ENCODE measurements around the gene TSC22D3.

The TSC22D3 gene

DNA sequence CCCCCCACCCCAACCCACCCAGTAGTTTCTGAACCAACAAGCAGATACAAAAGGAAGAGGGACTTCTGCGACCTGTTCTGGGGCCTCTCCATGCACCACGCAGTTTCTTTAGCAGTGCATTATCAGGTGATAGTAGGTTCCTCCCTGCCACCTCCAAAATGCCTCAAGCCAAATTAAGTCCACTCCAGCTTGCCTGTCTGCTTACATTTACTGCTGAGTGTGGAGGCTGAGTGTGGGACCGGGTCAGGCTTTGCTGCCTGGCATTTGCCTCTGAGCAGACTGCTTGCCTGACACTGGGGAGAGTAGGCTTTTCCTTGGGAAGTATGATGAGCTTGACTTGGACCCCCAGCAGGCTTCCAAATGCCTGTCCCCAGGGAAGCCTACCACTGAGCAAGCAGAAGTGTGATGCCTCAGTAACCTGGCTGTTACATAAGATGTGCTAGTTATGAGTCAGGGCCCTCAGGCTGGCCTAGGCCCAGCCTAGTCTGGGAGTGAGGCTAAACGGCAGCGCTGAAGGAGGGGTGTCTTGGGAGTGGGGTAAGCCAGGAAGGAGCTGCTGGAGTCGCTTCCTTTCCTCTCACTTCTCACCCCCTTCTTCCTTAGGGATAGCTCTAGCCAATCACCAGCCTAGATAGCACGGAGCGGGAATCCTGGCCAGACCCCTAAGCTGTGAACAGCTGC, 9.0 kb downstream of the TSC22D3 start:
- in situ Hi-C loops (cut with HindIII; ENCODE audit: low pct_ligation_motif_present, low sequenced_read_pairs): no loop called here
- TF ChIP-seq, protein P1, sequence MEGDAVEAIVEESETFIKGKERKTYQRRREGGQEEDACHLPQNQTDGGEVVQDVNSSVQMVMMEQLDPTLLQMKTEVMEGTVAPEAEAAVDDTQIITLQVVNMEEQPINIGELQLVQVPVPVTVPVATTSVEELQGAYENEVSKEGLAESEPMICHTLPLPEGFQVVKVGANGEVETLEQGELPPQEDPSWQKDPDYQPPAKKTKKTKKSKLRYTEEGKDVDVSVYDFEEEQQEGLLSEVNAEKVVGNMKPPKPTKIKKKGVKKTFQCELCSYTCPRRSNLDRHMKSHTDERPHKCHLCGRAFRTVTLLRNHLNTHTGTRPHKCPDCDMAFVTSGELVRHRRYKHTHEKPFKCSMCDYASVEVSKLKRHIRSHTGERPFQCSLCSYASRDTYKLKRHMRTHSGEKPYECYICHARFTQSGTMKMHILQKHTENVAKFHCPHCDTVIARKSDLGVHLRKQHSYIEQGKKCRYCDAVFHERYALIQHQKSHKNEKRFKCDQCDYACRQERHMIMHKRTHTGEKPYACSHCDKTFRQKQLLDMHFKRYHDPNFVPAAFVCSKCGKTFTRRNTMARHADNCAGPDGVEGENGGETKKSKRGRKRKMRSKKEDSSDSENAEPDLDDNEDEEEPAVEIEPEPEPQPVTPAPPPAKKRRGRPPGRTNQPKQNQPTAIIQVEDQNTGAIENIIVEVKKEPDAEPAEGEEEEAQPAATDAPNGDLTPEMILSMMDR (IDR thresholded peaks at IDR 0.05; ENCODE audit: low read depth, low read length, missing control alignments): no peak
- Histone ChIP-seq H3K4me3 (ENCODE audit: low read depth, low read length) (no peak overlapping the region), H3K36me3 (replicated peaks) (no peaks in the 10 kb centered on the region), H3K27ac (no peak overlapping the region), H3K27me3 (replicated peaks) (no peaks in the 10 kb centered on the region)
- no peak for DNase-seq

DNA sequence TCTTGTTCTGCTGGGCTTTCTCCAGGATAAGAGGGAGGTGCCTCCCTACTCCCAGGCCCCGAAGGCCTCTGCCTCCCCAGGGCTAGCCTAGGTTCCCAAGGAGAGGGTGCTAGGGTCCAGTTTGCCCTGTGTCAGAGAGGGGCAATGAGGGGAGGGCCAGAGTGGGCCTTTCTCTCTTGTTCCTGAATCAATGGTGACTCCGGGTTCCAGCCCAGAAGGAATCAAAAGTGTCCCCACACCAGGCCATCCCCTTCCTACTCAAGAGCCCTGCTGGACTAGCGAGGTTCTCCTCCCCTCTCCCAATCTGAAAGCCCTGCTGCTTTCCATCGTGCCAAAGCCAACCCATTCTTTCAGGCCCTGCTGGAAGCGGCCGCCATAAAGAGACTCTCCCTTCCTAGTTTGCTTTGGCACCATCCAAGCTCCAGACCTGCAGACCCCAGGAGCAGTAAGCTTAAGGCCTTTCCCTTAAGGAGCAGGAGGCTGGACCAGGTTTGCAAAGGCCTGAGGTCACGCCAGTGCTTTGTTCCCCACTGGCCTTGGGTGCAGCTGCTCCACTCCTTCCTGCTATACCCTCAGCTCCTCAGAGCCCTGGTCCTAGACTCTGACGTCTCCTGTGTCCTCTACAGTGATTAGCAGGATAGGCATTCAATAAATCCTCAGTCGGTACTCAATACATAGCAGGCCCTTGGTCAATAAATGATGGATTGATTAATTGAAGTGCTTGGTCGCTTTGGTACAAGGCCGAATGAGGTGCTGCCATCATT, 10.6 kb downstream of the TSC22D3 start:
- H3K27me3 ChIP-seq (replicated peaks): no peaks in the 10 kb centered on the region
- no peak overlapping the region for H3K4me3 ChIP-seq (ENCODE audit: low read depth, low read length)
- TF ChIP-seq, protein P1 (IDR thresholded peaks at IDR 0.05; ENCODE audit: low read depth, low read length, missing control alignments): no peak
- no peak for DNase-seq
- H3K36me3 ChIP-seq (replicated peaks): no peaks in the 10 kb centered on the region
- no peak overlapping the region for H3K27ac ChIP-seq
- in situ Hi-C loops (cut with HindIII; ENCODE audit: low pct_ligation_motif_present, low sequenced_read_pairs): no loop called here

DNA sequence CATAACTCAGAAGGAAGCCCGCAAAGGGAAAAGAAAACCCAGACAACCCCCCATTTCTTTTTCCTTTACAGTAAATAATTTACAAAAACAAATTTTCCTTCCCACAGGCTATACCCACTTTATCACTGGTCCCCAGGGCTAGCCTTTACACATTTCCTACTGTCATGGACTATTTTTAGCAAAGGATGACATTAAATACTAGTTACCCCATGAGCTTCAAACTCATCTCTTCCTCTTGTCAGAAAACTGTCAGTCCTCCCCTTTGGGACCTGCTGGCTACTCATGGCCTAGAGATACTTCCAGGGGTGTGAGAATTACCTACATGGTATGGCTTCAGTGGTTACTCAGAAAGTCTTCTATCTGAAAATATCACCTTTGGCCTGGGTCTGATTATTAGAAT, 11.9 kb downstream of the TSC22D3 start:
- TF ChIP-seq, protein P1 (IDR thresholded peaks at IDR 0.05; ENCODE audit: low read depth, low read length, missing control alignments): no peak
- Histone ChIP-seq H3K27me3 (replicated peaks) (no peaks in the 10 kb centered on the region), H3K4me3 (ENCODE audit: low read depth, low read length) (no peak overlapping the region), H3K27ac (no peak overlapping the region), H3K36me3 (replicated peaks) (no peaks in the 10 kb centered on the region)
- DNase-seq: no peak
- in situ Hi-C loops (cut with HindIII; ENCODE audit: low pct_ligation_motif_present, low sequenced_read_pairs): no loop called here

DNA sequence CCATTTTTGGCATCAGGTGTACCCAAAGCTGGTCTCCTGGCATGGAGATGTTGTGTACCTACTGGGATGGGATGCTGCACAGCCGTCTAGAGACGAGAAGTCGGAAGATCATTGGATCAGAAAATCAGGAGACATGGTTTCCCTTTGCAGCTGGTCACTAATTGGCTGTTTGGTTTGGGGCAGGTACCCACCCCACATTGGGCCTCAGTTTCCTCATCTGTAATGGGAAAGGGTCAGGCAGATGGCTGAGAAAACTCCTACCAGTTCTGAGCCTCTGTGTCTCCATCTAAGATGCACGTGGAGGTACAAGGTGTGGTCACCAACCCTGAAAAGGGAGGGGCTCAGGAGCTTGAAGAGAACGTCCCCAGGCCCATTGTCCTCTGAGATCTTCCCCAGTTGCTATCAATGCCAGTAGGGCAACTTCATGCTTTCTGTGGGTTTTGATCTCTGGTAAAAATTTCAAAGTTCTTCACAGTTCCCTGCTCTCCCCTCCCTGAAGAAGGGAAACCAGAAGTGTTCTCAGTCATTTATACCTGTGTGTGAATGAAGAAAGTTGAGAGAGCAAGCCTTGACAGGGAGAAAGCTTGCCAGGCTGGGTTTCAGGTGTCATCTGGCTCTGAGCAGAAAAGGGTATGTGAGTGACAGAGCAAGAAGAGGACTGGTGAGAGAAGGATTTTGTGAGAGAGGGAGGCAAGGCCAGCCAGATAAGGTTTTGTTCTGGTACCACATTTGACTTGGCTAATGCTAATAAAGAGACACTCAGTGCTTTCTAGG, 15.1 kb downstream of the TSC22D3 start:
- Histone ChIP-seq H3K27ac (no peak overlapping the region), H3K27me3 (replicated peaks) (no peaks in the 10 kb centered on the region), H3K36me3 (replicated peaks) (no peaks in the 10 kb centered on the region), H3K4me3 (ENCODE audit: low read depth, low read length) (no peak overlapping the region)
- in situ Hi-C loops (cut with HindIII; ENCODE audit: low pct_ligation_motif_present, low sequenced_read_pairs): no loop called here
- TF ChIP-seq, protein P1 (IDR thresholded peaks at IDR 0.05; ENCODE audit: low read depth, low read length, missing control alignments): no peak
- no peak for DNase-seq

DNA sequence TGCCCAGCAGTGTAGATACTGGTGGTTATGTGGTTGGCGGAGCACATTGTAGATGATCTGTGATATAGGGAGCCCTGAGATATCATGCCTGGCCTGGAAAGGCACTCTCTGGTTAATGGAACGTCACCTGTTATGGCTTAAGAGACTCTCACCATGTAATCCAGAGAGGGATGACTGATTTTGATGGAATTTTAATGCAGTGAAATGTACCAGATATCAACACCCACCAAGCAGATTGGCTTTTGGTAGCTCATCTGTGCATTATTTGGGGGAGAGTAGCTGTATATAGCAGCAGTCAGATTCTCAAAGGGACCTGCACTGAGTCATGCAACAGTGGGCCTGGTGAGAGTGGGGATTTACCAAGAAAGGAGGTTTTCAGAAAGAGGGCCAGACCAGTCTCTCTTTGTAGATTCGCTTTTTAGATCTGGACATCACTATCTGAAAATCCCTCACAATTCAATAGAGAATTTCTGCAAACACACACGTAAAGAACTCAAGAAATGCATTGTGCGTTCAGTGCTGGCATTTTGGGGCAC, 17.3 kb downstream of the TSC22D3 start:
- TF ChIP-seq, protein P1 (IDR thresholded peaks at IDR 0.05; ENCODE audit: low read depth, low read length, missing control alignments): no peak

More for the DNA sequence above, 17.3 kb downstream of the TSC22D3 start:
- no peak for DNase-seq
- Histone ChIP-seq H3K4me3 (ENCODE audit: low read depth, low read length) (no peak overlapping the region), H3K36me3 (replicated peaks) (no peaks in the 10 kb centered on the region), H3K27ac (no peak overlapping the region), H3K27me3 (replicated peaks) (no peaks in the 10 kb centered on the region)
- in situ Hi-C loops (cut with HindIII; ENCODE audit: low pct_ligation_motif_present, low sequenced_read_pairs): no loop called here

Measured in brain microvascular endothelial cell (primary cell).